Caco-2 (cell line): Measurements from ENCODE around the gene KCNQ5. TPM values are rescaled to one million over a fixed set of nuclear protein-coding genes. Genes with fewer than 3 reads are reported as not detected.

Experiments
- BruUV-seq: library from RNA; stranded (reverse); fragments of 400-500 nt; replicated peaks from 2 replicates; lab custom pipeline; 2021; lab: Mats Ljungman, UMichigan
- CTCF ChIA-PET: fragments of 300-600 bp; sonication (Branson Sonifier 250); formaldehyde crosslinking; loops from one replicate; lab custom pipeline; 2022; ENCODE audit warnings: antibody characterized with exemption; lab: Charles Lee
- POLR2A ChIA-PET: fragments of 300-600 bp; sonication (Branson Sonifier 250); formaldehyde crosslinking; loops from one replicate; lab custom pipeline; 2022; ENCODE audit warnings: antibody characterized with exemption; lab: Charles Lee
- DNase-seq, 2 experiments: peaks; one replicate each; pipeline versions ENCODE4 v3.0.0 to v3.0.0-alpha.2; 2020 to 2022
- H3K27me3 ChIP-seq: replicated peaks from 2 replicates; pipeline ENCODE4 v1.6.0; 2011; ENCODE audit warnings: low read length; ENCODE audit not compliant: control insufficient read depth, insufficient read depth
- H3K36me3 ChIP-seq: 2 replicates; pipeline ENCODE4 v1.5.1; 2011; ENCODE audit warnings: low read length; ENCODE audit not compliant: control insufficient read depth, insufficient read depth
- H3K4me1 ChIP-seq: fragments of 250-450 bp; sonication (Bioruptor Pico); 2 replicates; pipeline ENCODE4 v1.5.1; 2020; ENCODE audit warnings: mild to moderate bottlenecking
- H3K4me3 ChIP-seq: 2 replicates; pipeline ENCODE4 v1.5.1; 2011; ENCODE audit warnings: low read depth, mild to moderate bottlenecking, control low read depth, low read length
- H3K9me3 ChIP-seq: fragments of 250-450 bp; sonication (Bioruptor Pico); 2 replicates; pipeline ENCODE4 v1.5.1; 2020; ENCODE audit warnings: mild to moderate bottlenecking, moderate library complexity
- H3K27ac Mint-ChIP-seq: one replicate; pipeline ENCODE4 v1.8.0; 2022; ENCODE audit warnings: mixed read lengths; ENCODE audit not compliant: unreplicated experiment
- H3K27me3 Mint-ChIP-seq: one replicate; pipeline ENCODE4 v1.8.0; 2022; ENCODE audit warnings: mixed read lengths; ENCODE audit not compliant: insufficient read depth, unreplicated experiment
- H3K36me3 Mint-ChIP-seq: one replicate; pipeline ENCODE4 v1.8.0; 2022; ENCODE audit warnings: mild to moderate bottlenecking, mixed read lengths; ENCODE audit not compliant: insufficient read depth, unreplicated experiment
- H3K4me1 Mint-ChIP-seq: one replicate; pipeline ENCODE4 v1.8.0; 2022; ENCODE audit warnings: low read depth, mixed read lengths; ENCODE audit not compliant: unreplicated experiment
- H3K4me3 Mint-ChIP-seq: one replicate; pipeline ENCODE4 v1.8.0; 2022; ENCODE audit warnings: mild to moderate bottlenecking, moderate library complexity, mixed read lengths; ENCODE audit not compliant: unreplicated experiment
- H3K9me3 Mint-ChIP-seq: one replicate; pipeline ENCODE4 v1.8.0; 2022; ENCODE audit warnings: mixed read lengths; ENCODE audit not compliant: unreplicated experiment
- intact Hi-C: fragments of 100-400 bp; cut with micrococcal nuclease; formaldehyde crosslinking; loops from one replicate; pipeline ENCODE4 v1.10.0; 2022; ENCODE audit not compliant: unreplicated experiment
- total RNA-seq: library from RNA; stranded (reverse); gene quantifications from 2 replicates; pipeline ENCODE4 v1.2.3, GENCODE V29; 2022
- TF ChIP-seq, protein P1 (sequence below), 2 experiments: fragments of 200-600 bp in 1 of 2; IDR thresholded peaks; 1 replicate in 1 of 2; 2 replicates in 1 of 2; pipeline versions ENCODE4 v1.5.1 to v1.8.0; 2011 to 2022; ENCODE audit warnings: antibody characterized with exemption in 1 of 2, control low read depth in 1 of 2, inconsistent platforms in 1 of 2, low read depth in 1 of 2, low read length in 1 of 2, mild to moderate bottlenecking in 1 of 2, moderate library complexity in 1 of 2; ENCODE audit not compliant: insufficient read depth in 1 of 2, severe bottlenecking in 1 of 2, unreplicated experiment in 1 of 2

KCNQ5 gene
- total RNA-seq, 1 experiment from 2014 or later, result 0.20 TPM

DNA sequence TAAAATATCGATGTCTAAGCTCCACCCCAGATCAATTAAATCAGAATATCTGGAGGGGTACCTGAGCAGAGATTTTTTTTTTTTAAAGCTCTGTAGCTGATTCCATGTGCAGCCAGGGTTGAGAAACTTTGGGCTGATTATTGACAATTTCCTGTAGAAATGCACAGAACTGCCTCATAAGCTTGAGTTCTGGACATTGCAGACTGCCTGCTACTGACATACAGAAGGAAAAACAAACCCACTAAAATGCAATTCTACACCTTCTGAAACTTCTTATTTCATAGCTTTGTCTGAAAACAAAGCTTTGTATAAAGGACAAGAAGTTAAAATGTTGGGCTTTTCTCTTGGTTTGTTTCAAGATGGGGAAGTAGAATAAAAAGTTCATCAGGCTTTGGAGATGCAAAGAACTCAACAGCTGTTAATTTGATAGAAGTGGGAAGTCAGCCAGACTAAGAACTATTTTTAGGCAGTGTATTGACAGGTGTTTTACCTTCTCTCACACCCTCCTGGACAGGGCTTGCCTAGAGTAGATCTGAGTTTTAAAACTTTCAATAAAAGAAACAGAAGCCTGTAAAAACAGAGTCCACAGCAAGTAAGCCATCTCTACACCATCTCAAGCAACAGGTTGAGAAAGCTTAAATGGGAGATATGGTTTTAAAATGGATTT lies 147.7 kb downstream of the KCNQ5 start:
- H3K27ac Mint-ChIP-seq, result no peak overlapping the region
- no peaks in the 10 kb centered on the region for H3K4me1 Mint-ChIP-seq
- no peaks in the 10 kb centered on the region for H3K4me1 ChIP-seq
- H3K4me3 Mint-ChIP-seq, result no peak overlapping the region
- H3K4me3 ChIP-seq, result no peak overlapping the region
- POLR2A ChIA-PET, result no interaction called here
- TF ChIP-seq, protein P1, sequence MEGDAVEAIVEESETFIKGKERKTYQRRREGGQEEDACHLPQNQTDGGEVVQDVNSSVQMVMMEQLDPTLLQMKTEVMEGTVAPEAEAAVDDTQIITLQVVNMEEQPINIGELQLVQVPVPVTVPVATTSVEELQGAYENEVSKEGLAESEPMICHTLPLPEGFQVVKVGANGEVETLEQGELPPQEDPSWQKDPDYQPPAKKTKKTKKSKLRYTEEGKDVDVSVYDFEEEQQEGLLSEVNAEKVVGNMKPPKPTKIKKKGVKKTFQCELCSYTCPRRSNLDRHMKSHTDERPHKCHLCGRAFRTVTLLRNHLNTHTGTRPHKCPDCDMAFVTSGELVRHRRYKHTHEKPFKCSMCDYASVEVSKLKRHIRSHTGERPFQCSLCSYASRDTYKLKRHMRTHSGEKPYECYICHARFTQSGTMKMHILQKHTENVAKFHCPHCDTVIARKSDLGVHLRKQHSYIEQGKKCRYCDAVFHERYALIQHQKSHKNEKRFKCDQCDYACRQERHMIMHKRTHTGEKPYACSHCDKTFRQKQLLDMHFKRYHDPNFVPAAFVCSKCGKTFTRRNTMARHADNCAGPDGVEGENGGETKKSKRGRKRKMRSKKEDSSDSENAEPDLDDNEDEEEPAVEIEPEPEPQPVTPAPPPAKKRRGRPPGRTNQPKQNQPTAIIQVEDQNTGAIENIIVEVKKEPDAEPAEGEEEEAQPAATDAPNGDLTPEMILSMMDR (IDR thresholded peaks at IDR 0.05; ENCODE audit: insufficient read depth in 1 of 2, low read depth in 1 of 2, low read length in 1 of 2, severe bottlenecking in 1 of 2, unreplicated experiment in 1 of 2), result no peak
- H3K27me3 Mint-ChIP-seq, result peaks cover 2% of the 10 kb centered on the region
- intact Hi-C loops, result no loop called here
- no peaks in the 10 kb centered on the region for H3K36me3 ChIP-seq
- H3K36me3 Mint-ChIP-seq, result no peaks in the 10 kb centered on the region
- CTCF ChIA-PET, result no interaction called here
- no peak for DNase-seq
- no TSS peak for BruUV-seq
- no peaks in the 10 kb centered on the region for H3K9me3 Mint-ChIP-seq
- no peaks in the 10 kb centered on the region for H3K27me3 ChIP-seq
- H3K9me3 ChIP-seq, result no peaks in the 10 kb centered on the region

DNA sequence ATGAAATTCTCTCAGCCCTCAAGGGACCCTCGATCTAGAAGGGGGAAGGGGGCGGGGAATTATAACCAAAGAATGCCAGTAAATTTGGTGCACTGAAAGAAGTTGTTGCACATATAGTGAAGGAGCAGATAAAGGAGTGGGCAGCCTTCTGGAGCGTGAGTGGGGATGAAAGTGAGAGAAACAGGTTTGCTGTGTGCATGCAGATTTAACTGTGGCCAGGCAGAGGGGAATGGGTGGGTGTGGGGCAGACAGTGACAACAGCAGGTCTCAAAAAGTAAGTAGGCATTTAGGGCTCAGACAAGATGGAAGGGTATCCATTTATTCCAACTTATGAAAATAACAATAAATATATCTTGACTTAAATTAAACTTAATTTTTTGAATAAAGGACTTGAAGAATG lies 149.1 kb downstream of the KCNQ5 start:
- no TSS peak for BruUV-seq
- peaks cover 2% of the 10 kb centered on the region for H3K27me3 Mint-ChIP-seq
- CTCF ChIA-PET, result no interaction called here
- no peaks in the 10 kb centered on the region for H3K9me3 ChIP-seq
- no peaks in the 10 kb centered on the region for H3K9me3 Mint-ChIP-seq
- POLR2A ChIA-PET, result no interaction called here
- no peak overlapping the region for H3K4me3 Mint-ChIP-seq
- no peak for DNase-seq
- H3K36me3 Mint-ChIP-seq, result no peaks in the 10 kb centered on the region
- no peaks in the 10 kb centered on the region for H3K36me3 ChIP-seq
- intact Hi-C loops, result no loop called here
- H3K27ac Mint-ChIP-seq, result no peak overlapping the region
- no peaks in the 10 kb centered on the region for H3K4me1 Mint-ChIP-seq
- TF ChIP-seq, protein P1 (IDR thresholded peaks at IDR 0.05; ENCODE audit: insufficient read depth in 1 of 2, low read depth in 1 of 2, low read length in 1 of 2, severe bottlenecking in 1 of 2, unreplicated experiment in 1 of 2), result no peak
- H3K4me3 ChIP-seq, result no peak overlapping the region
- H3K4me1 ChIP-seq, result no peaks in the 10 kb centered on the region
- no peaks in the 10 kb centered on the region for H3K27me3 ChIP-seq

DNA sequence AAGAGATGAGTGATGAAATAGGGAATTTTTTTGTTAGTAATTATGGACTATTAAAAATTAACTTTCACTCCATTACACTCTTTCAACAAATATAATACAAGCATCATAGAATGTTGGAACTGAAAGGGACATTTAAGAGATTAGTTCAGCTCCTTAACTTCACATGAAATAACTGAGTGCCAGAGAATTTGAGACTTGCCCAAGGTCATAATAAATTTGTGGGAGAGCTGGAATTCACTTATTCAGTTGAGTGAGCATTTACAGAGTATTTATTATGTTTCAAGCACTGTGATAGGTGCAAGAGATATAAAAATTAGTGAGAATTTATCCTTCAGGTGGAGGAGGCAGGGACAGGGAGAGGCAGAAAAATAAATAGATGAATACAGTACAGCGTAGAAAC lies 154.6 kb downstream of the KCNQ5 start:
- DNase-seq, result no peak
- Histone ChIP-seq H3K4me1 (no peaks in the 10 kb centered on the region), H3K4me3 (no peak overlapping the region), H3K36me3 (no peaks in the 10 kb centered on the region), H3K27me3 (no peaks in the 10 kb centered on the region), H3K9me3 (no peaks in the 10 kb centered on the region)
- TF ChIP-seq, protein P1 (IDR thresholded peaks at IDR 0.05; ENCODE audit: insufficient read depth in 1 of 2, low read depth in 1 of 2, low read length in 1 of 2, severe bottlenecking in 1 of 2, unreplicated experiment in 1 of 2), result no peak
- H3K36me3 Mint-ChIP-seq, result no peaks in the 10 kb centered on the region
- H3K9me3 Mint-ChIP-seq, result no peaks in the 10 kb centered on the region
- no peaks in the 10 kb centered on the region for H3K4me1 Mint-ChIP-seq
- H3K27ac Mint-ChIP-seq, result no peak overlapping the region
- ChIA-PET POLR2A (no interaction called here), CTCF (interaction anchor here (0.6 kb wide), 1 partner anchor 352 kb away, joined by 3 read pairs; no protein-coding TSS in a partner anchor)
- intact Hi-C loops, result no loop called here
- no peak overlapping the region for H3K4me3 Mint-ChIP-seq
- H3K27me3 Mint-ChIP-seq, result peaks cover 3% of the 10 kb centered on the region
- BruUV-seq, result no TSS peak
